T-helper 1 cell treated with Interleukin-12 subunit alpha and Interleukin-12 subunit beta and Interleukin-4 antibody, amounts not matched to agents 30 μg/mL and 1 μg/mL, for 36 hours (primary cell): ENCODE results near the gene NPRL2.

Experiments used
- H3K27ac Mint-ChIP-seq: one replicate; pipeline ENCODE4 v1.8.0; 2021; ENCODE audit warnings: mild to moderate bottlenecking, mixed read lengths
- H3K27me3 Mint-ChIP-seq: one replicate; pipeline ENCODE4 v1.8.0; 2021; ENCODE audit warnings: low read depth, mixed read lengths
- H3K36me3 Mint-ChIP-seq: one replicate; pipeline ENCODE4 v1.8.0; 2021; ENCODE audit warnings: low read depth, mixed read lengths
- H3K4me1 Mint-ChIP-seq: one replicate; pipeline ENCODE4 v1.8.0; 2021; ENCODE audit warnings: low read depth, mixed read lengths
- H3K4me3 Mint-ChIP-seq: one replicate; pipeline ENCODE4 v1.8.0; 2021; ENCODE audit warnings: mild to moderate bottlenecking, moderate library complexity, mixed read lengths
- H3K9me3 Mint-ChIP-seq: one replicate; pipeline ENCODE4 v1.8.0; 2021; ENCODE audit warnings: mixed read lengths

NPRL2 gene

GRCh38 chr3:50380405-50381085, 30.0 kb upstream of the NPRL2 start:
- no peak overlapping the region for H3K27ac Mint-ChIP-seq
- H3K4me3 Mint-ChIP-seq = no peak overlapping the region
- H3K9me3 Mint-ChIP-seq = no peaks in the 10 kb centered on the region
- no peaks in the 10 kb centered on the region for H3K4me1 Mint-ChIP-seq
- no peaks in the 10 kb centered on the region for H3K27me3 Mint-ChIP-seq
- H3K36me3 Mint-ChIP-seq = no peaks in the 10 kb centered on the region

- Mint-ChIP-seq H3K4me3 (no peak overlapping the region), H3K9me3 (no peaks in the 10 kb centered on the region), H3K36me3 (no peaks in the 10 kb centered on the region), H3K27me3 (no peaks in the 10 kb centered on the region), H3K4me1 (no peaks in the 10 kb centered on the region), H3K27ac (no peak overlapping the region)
Observed at GRCh38 chr3:50378757-50379156, 28.2 kb upstream of the NPRL2 start.

- no peak overlapping the region for H3K4me3 Mint-ChIP-seq
- H3K27ac Mint-ChIP-seq = no peak overlapping the region
- peaks cover 2% of the 10 kb centered on the region for H3K4me1 Mint-ChIP-seq
- no peaks in the 10 kb centered on the region for H3K36me3 Mint-ChIP-seq
- no peaks in the 10 kb centered on the region for H3K9me3 Mint-ChIP-seq
- H3K27me3 Mint-ChIP-seq = no peaks in the 10 kb centered on the region
Observed at GRCh38 chr3:50378024-50378423, 27.4 kb upstream of the NPRL2 start.

DNA sequence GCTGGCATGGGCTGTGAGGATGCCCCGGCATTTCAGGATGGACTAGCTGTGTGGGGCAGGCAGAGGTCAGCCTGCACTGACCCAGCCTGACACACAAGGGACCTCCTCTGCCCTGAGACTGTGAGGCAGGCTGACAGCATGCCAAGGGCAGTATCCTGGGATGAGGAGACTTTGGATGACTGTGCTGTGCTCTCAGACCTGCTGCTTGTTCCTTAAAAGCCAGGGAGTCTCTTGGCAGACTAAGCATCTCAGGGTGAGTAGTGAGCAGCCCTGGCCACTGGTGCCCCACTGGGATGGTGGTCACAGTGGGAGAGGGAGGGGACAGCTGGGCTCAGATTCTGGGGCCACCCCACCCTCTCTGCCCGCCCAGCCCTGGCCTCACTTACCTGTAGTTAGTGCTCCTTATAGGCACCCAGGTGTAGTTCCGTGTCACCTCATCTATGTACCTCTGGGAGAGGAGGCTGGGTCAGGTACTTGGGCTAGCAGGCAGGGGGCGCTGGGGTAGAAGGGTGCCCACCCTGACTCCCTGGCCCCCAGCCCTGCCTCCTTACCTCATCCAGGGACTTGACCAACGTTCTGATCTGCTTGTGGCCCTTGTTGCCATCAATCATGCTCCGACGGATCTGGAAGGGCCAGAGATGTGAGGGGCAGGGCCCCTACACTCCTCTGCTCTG, 24.8 kb upstream of the NPRL2 start:
- H3K4me3 Mint-ChIP-seq = no peak overlapping the region
- no peaks in the 10 kb centered on the region for H3K36me3 Mint-ChIP-seq
- H3K27ac Mint-ChIP-seq = no peak overlapping the region
- H3K27me3 Mint-ChIP-seq = no peaks in the 10 kb centered on the region
- H3K9me3 Mint-ChIP-seq = no peaks in the 10 kb centered on the region
- peaks cover 2% of the 10 kb centered on the region for H3K4me1 Mint-ChIP-seq

DNA sequence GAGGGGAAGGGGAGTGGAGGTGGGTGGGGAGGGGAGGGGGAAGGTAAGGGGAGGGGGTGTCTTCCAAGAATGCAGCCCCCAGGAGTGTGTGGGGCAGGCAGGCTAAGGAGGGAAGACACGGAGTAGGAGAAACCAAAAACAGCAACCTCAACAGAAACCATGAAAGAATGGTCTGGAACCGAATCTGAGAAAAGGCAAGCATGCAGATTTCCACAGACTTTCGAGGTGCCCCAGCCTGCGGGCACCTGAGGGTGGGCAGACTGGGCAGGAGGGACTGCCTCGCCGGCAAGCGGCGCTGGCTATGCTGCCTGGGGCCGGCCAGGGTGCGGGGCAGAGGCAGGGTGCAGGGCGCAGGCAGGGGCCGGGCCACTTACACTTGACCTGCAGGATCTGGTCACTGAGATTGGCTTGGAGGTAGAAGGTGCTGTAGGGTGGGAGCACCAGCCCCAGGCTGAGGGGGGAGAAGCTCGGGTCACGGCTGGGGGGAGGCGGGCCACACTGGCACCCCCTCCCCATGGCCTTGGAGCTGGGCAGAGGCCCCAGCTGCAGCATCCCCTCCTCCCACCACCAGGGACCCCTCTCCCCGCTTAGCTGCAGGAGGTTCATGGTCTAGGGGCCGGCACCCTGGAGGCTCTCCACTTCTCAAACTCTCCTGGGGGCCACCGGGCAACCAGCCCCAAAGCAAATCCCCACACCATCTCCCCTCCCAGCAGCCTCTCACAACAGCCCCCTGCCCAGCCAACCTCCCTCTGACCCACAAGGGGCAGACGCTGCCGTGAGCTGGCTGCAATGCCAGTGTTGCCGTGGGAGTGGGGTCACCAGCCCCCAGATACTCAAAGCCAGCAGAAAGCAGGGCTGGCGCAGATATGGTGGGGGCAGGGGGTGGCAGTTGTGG, 24.0 kb upstream of the NPRL2 start:
- H3K27ac Mint-ChIP-seq = no peak overlapping the region
- H3K4me1 Mint-ChIP-seq = peaks cover 2% of the 10 kb centered on the region
- H3K9me3 Mint-ChIP-seq = no peaks in the 10 kb centered on the region
- H3K36me3 Mint-ChIP-seq = no peaks in the 10 kb centered on the region
- no peaks in the 10 kb centered on the region for H3K27me3 Mint-ChIP-seq
- H3K4me3 Mint-ChIP-seq = no peak overlapping the region

DNA sequence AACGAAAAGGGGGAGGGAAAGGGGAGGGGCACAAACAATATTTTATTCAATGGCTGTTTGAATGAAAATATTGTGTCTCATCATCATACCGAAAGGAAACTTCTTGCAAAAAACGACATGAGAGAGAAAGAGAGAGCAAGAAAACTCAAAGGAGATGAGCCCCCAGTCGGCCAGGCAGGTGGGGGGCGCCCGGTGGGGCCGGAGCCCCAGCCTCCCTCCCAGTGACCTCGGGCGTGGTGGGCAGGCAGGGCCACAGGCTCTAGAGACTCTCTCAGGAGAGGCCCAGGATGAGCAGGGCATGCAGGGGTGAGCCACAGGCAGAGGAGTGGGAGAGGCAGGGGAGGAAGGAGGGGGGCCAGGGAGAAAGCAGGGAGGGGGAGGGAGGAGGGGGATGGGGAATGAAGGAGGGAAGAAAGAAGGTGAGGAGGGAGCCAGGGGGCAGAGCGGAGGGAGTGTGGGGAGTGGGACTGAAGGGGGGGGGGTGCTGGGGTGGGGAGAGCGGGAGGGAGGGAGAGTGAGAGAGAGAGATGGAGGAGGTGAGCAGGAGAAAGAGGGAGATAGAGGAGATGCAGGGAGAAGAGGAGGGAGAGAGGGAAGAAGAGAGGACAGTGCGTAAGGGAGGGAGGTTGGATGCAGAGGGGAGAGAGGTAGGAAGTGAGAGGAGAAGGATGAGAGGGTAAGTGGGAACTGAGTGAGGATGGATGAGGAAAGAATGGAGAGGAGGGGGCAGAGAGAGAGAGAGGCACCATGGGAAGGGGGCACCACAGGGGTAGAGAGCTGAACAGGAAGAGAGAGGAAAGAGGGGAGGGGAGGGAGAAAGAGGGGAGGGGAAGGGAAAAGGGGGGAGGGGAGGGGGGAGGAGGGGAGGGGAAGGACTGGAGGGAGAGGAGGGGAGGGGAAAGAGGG, 22.8 kb upstream of the NPRL2 start:
- Mint-ChIP-seq H3K4me1 (peaks cover 4% of the 10 kb centered on the region), H3K36me3 (no peaks in the 10 kb centered on the region), H3K4me3 (no peak overlapping the region), H3K27ac (no peak overlapping the region), H3K9me3 (no peaks in the 10 kb centered on the region), H3K27me3 (no peaks in the 10 kb centered on the region)

- Mint-ChIP-seq H3K9me3 (no peaks in the 10 kb centered on the region), H3K27me3 (no peaks in the 10 kb centered on the region), H3K36me3 (no peaks in the 10 kb centered on the region), H3K4me3 (no peak overlapping the region), H3K27ac (no peak overlapping the region), H3K4me1 (peaks cover 4% of the 10 kb centered on the region)
Observed at GRCh38 chr3:50372349-50372748, 21.8 kb upstream of the NPRL2 start.

GRCh38 chr3:50371133-50371685, 20.6 kb upstream of the NPRL2 start:
- H3K9me3 Mint-ChIP-seq = no peaks in the 10 kb centered on the region
- H3K27ac Mint-ChIP-seq = no peak overlapping the region
- no peak overlapping the region for H3K4me3 Mint-ChIP-seq
- H3K27me3 Mint-ChIP-seq = no peaks in the 10 kb centered on the region
- no peaks in the 10 kb centered on the region for H3K36me3 Mint-ChIP-seq
- peaks cover 4% of the 10 kb centered on the region for H3K4me1 Mint-ChIP-seq

DNA sequence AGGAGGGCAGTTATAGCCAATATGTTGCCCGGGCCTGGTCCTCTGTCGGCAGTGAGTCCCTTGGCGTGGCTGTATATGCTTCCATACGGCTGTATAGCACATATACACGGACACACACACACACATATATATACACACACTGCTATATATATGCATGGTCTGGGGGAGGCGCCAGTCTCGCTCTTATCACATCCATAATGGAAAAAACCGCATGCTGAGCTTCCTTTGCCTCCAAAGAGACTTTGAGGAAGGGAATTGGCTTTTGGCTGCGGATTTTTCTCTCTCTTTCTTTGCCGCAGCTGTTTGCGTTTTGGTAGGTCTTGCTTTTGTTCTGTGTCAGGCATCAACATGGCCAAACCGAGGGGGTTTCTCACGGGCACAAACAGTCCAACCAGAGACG, 20.0 kb upstream of the NPRL2 start:
- Mint-ChIP-seq H3K4me3 (no peak overlapping the region), H3K36me3 (no peaks in the 10 kb centered on the region), H3K27ac (no peak overlapping the region), H3K9me3 (no peaks in the 10 kb centered on the region), H3K27me3 (no peaks in the 10 kb centered on the region), H3K4me1 (peaks cover 7% of the 10 kb centered on the region)

GRCh38 chr3:50369012-50369670, 18.6 kb upstream of the NPRL2 start:
- no peak overlapping the region for H3K4me3 Mint-ChIP-seq
- no peaks in the 10 kb centered on the region for H3K36me3 Mint-ChIP-seq
- no peaks in the 10 kb centered on the region for H3K9me3 Mint-ChIP-seq
- H3K27ac Mint-ChIP-seq = no peak overlapping the region
- H3K27me3 Mint-ChIP-seq = no peaks in the 10 kb centered on the region
- H3K4me1 Mint-ChIP-seq = peaks cover 10% of the 10 kb centered on the region

- Mint-ChIP-seq H3K4me3 (peak overlapping the region; percentile 82), H3K9me3 (no peaks in the 10 kb centered on the region), H3K27me3 (no peaks in the 10 kb centered on the region), H3K4me1 (peaks cover 8% of the 10 kb centered on the region), H3K36me3 (peaks cover 2% of the 10 kb centered on the region), H3K27ac (peak overlapping the region; percentile 78)
Observed at GRCh38 chr3:50365842-50366220, 15.3 kb upstream of the NPRL2 start.

- H3K36me3 Mint-ChIP-seq = peaks cover 2% of the 10 kb centered on the region
- H3K27ac Mint-ChIP-seq = peak overlapping the region; percentile 78
- H3K4me3 Mint-ChIP-seq = peak overlapping the region; percentile 82
- H3K4me1 Mint-ChIP-seq = peaks cover 8% of the 10 kb centered on the region
- no peaks in the 10 kb centered on the region for H3K9me3 Mint-ChIP-seq
- H3K27me3 Mint-ChIP-seq = no peaks in the 10 kb centered on the region
Observed at GRCh38 chr3:50365080-50365841, 14.7 kb upstream of the NPRL2 start.

GRCh38 chr3:50364573-50365079, 14.1 kb upstream of the NPRL2 start:
- Mint-ChIP-seq H3K9me3 (no peaks in the 10 kb centered on the region), H3K27ac (no peak overlapping the region), H3K36me3 (peaks cover 2% of the 10 kb centered on the region), H3K4me3 (peak overlapping the region; percentile 65), H3K27me3 (no peaks in the 10 kb centered on the region), H3K4me1 (peaks cover 12% of the 10 kb centered on the region)
